GM23248 (cell line): Measurements from ENCODE around the gene RHOT2.

Source experiments
- EZH2 ChIP-seq: fragments of 200-600 bp; sonication (generic); IDR thresholded peaks from 2 replicates; pipeline ENCODE4 v1.6.1; 2018; ENCODE audit warnings: antibody characterized with exemption, mild to moderate bottlenecking; ENCODE audit not compliant: insufficient read depth, poor library complexity, severe bottlenecking
- EZH2phosphoT487 ChIP-seq: fragments of 200-600 bp; sonication (generic); IDR thresholded peaks from 2 replicates; pipeline ENCODE4 v1.6.1; 2018; ENCODE audit warnings: antibody characterized with exemption, moderate library complexity, mild to moderate bottlenecking, low read depth; ENCODE audit not compliant: insufficient read depth

- no peak for TF ChIP-seq EZH2
- no peak for TF ChIP-seq EZH2phosphoT487
Measured at GRCh38 chr16:702341-702740, 34.4 kb downstream of the RHOT2 start.
